Measurements from ENCODE around the gene FKBP4. TPM values are rescaled to one million over a fixed set of nuclear protein-coding genes. Genes with fewer than 3 reads are reported as not detected.

The FKBP4 gene
- total RNA-seq, 1 donor = 20.9 TPM

- no peak for DNase-seq (ENCODE audit: low read depth)
- TF ChIP-seq, protein P1, sequence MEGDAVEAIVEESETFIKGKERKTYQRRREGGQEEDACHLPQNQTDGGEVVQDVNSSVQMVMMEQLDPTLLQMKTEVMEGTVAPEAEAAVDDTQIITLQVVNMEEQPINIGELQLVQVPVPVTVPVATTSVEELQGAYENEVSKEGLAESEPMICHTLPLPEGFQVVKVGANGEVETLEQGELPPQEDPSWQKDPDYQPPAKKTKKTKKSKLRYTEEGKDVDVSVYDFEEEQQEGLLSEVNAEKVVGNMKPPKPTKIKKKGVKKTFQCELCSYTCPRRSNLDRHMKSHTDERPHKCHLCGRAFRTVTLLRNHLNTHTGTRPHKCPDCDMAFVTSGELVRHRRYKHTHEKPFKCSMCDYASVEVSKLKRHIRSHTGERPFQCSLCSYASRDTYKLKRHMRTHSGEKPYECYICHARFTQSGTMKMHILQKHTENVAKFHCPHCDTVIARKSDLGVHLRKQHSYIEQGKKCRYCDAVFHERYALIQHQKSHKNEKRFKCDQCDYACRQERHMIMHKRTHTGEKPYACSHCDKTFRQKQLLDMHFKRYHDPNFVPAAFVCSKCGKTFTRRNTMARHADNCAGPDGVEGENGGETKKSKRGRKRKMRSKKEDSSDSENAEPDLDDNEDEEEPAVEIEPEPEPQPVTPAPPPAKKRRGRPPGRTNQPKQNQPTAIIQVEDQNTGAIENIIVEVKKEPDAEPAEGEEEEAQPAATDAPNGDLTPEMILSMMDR (IDR thresholded peaks at IDR 0.05; ENCODE audit: insufficient read depth, low read length) = no peak
- no peak overlapping the region for H3K4me3 ChIP-seq (ENCODE audit: low read depth, low read length)
Measured at GRCh38 chr12:2793561-2793960, 1.2 kb upstream of the FKBP4 start.

- no peak for DNase-seq (ENCODE audit: low read depth)
- TF ChIP-seq, protein P1 (IDR thresholded peaks at IDR 0.05; ENCODE audit: insufficient read depth, low read length) = no peak
- peak overlapping the region; percentile 88 for H3K4me3 ChIP-seq (ENCODE audit: low read depth, low read length)
Measured at GRCh38 chr12:2794191-2794735, 507 bp upstream of the FKBP4 start.

GRCh38 chr12:2795291-2796186 is 769 bp downstream of the FKBP4 start:
- peak overlapping the region; percentile 88 for H3K4me3 ChIP-seq (ENCODE audit: low read depth, low read length)
- TF ChIP-seq, protein P1 (IDR thresholded peaks at IDR 0.05; ENCODE audit: insufficient read depth, low read length) = no peak
- peak; percentile 41 for DNase-seq (ENCODE audit: low read depth)

DNA sequence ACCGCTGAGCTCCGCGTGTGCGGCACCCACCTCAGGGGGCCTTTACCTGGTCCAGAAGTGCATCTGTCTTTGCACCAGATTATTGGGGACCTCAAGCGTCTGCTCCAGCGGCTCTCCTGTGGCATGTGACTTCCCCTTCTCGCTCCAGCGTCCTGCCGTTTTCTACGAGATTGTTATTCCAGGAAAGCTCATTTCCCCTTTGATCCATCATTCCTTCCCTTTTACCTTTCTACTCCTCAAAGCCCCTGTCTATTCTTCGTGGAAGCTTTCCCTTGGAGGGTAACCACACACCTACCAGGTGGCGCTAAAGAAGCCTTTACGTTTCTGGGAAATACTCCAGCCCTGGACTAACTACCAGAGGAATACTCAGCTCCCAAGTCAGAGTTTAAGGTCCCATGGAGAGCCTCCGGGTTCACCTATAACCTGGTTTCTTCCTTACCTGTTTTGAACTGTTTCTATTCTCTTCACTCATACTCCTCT is 1.5 kb downstream of the FKBP4 start:
- TF ChIP-seq, protein P1 (IDR thresholded peaks at IDR 0.05; ENCODE audit: insufficient read depth, low read length) = no peak
- DNase-seq (ENCODE audit: low read depth) = no peak
- H3K4me3 ChIP-seq (ENCODE audit: low read depth, low read length) = peak overlapping the region; percentile 88

DNA sequence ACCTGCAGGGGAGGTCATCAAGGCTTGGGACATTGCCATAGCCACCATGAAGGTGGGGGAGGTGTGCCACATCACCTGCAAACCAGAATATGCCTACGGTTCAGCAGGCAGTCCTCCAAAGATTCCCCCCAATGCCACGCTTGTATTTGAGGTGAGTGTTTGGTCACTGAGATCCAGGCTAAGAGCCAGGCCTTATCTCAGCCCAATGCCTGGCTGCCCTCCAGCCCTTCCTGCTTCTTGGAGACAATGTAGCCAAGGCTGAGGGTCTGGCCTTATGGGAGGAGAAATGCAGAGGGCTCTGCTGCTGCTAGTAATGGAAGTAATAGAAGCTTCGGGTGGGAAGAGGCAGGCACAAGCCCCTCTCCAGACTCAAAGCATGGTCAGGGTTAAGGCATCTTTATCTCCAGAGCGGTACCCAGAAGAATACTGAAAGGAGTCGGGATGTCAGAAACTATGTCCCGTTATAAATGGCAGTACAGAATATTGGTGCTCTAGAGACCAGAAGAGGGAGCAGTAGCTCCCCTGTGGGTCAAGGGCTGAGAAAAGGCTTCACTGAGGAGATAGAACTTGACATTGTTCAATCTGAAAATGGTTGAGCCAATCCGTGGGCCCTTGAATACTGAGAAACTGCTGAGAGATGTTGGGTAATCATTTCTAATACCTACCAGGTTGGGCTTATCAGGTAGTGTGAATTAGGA is 3.1 kb downstream of the FKBP4 start:
- DNase-seq (ENCODE audit: low read depth) = peak; percentile 53
- TF ChIP-seq, protein P1 (IDR thresholded peaks at IDR 0.05; ENCODE audit: insufficient read depth, low read length) = peak; percentile 21
- H3K4me3 ChIP-seq (ENCODE audit: low read depth, low read length) = no peak overlapping the region

DNA sequence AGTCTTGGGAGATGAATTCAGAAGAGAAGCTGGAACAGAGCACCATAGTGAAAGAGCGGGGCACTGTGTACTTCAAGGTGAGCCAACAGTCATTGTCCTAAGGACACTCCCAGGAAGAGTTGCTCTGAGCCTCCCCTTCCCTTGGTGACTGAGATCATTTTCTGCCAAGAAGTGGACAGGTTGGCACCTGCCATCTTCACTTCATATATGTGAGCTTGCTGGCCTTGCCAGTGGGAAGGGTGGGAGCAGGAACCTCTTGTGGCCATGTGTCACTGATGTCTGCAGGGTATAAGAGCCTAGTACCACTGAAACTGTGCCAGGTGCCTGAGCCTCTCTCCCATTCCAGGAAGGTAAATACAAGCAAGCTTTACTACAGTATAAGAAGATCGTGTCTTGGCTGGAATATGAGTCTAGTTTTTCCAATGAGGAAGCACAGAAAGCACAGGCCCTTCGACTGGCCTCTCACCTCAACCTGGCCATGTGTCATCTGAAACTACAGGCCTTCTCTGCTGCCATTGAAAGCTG is 5.3 kb downstream of the FKBP4 start:
- H3K4me3 ChIP-seq (ENCODE audit: low read depth, low read length) = no peak overlapping the region
- TF ChIP-seq, protein P1 (IDR thresholded peaks at IDR 0.05; ENCODE audit: insufficient read depth, low read length) = no peak
- DNase-seq (ENCODE audit: low read depth) = no peak
